ENCODE measurements around the gene COPB1. TPM values are rescaled to one million over a fixed set of nuclear protein-coding genes. Genes with fewer than 3 reads are reported as not detected.

The COPB1 gene
- total RNA-seq, 2 donors from 2014 or later: 46.1 to 62.5 TPM

DNA sequence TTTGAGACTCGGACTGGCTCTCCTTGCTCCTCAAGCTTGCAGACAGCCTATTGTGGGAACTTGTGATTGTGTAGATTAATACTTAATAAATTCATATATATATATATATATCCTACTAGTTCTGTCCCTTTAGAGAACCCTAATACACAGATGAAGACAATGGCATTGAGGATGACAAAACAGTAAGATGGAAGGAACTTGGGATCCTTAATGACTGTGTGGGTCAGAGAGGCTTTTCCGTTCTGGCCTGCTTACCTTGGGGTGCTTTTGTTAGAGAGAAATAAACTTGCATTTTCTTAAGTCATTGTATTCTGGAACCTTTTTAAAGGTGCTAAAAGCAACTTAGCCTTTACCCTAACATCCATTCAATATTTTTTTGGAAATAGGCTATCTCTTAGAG, 91.0 kb downstream of the COPB1 start:
- ATAC-seq (no peak), DNase-seq (no peak)
- no peak overlapping the region for H3K4me3 ChIP-seq
- no peaks in the 10 kb centered on the region for H3K9me3 ChIP-seq
- no peaks in the 10 kb centered on the region for H3K27me3 ChIP-seq
- H3K27ac ChIP-seq: no peak overlapping the region
- TF ChIP-seq, protein P1, sequence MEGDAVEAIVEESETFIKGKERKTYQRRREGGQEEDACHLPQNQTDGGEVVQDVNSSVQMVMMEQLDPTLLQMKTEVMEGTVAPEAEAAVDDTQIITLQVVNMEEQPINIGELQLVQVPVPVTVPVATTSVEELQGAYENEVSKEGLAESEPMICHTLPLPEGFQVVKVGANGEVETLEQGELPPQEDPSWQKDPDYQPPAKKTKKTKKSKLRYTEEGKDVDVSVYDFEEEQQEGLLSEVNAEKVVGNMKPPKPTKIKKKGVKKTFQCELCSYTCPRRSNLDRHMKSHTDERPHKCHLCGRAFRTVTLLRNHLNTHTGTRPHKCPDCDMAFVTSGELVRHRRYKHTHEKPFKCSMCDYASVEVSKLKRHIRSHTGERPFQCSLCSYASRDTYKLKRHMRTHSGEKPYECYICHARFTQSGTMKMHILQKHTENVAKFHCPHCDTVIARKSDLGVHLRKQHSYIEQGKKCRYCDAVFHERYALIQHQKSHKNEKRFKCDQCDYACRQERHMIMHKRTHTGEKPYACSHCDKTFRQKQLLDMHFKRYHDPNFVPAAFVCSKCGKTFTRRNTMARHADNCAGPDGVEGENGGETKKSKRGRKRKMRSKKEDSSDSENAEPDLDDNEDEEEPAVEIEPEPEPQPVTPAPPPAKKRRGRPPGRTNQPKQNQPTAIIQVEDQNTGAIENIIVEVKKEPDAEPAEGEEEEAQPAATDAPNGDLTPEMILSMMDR (IDR thresholded peaks at IDR 0.05): no peak
- TF ChIP-seq POLR2A (IDR thresholded peaks at IDR 0.05): no peak
- intact Hi-C loops (cut with DNase I): no loop called here
- 93 to 94% methylated on average over 2 of the region's 2 CpGs for WGBS, 2 donors
- H3K36me3 ChIP-seq (replicated peaks in 1 of 2; ENCODE audit: insufficient read depth in 1 of 2, low read depth in 2 of 2): no peaks in the 10 kb centered on the region
- peaks cover 7% of the 10 kb centered on the region for H3K4me1 ChIP-seq

Small RNAs within 50 kb of the gene (small RNA-seq; reads per million reads assigned to genes)
- not detected for gene RNU7-49P

Other genes starting within 250 kb of the COPB1 start
- gene RRAS2, start 140.6 kb downstream of the COPB1 start, total RNA-seq: 10 to 100 TPM; 15.8 to 27.5 TPM
- 10 to 100 TPM; 71.3 to 73.5 TPM for gene PSMA1, start 20.6 kb upstream of the COPB1 start, total RNA-seq
- gene PDE3B, start 144.0 kb upstream of the COPB1 start, total RNA-seq: 10 to 100 TPM; 17.4 to 64.6 TPM